ENCODE measurements around the gene VWCE.
"Not testable (repeated sequence)": the region's sequence is repeated elsewhere in the genome, so short reads cannot be mapped to it uniquely, and the experiment has no call there.

The VWCE gene

GRCh38 chr11:61212202-61212601 lies 82.9 kb downstream of the VWCE start:
- not testable (repeated sequence) for DNase-seq (ENCODE audit: low read depth)

- DNase-seq (ENCODE audit: low read depth): not testable (repeated sequence)
Measured at GRCh38 chr11:61211327-61211952, 83.7 kb downstream of the VWCE start.

- not testable (repeated sequence) for DNase-seq (ENCODE audit: low read depth)
Measured at GRCh38 chr11:61210629-61211028, 84.5 kb downstream of the VWCE start.
